Left hindlimb (tissue), 1 donor: ENCODE measurements around the gene CPLANE2.
"Not testable (repeated sequence)": the region's sequence is repeated elsewhere in the genome, so short reads cannot be mapped to it uniquely, and the experiment has no call there.

Experiments
- DNase-seq: peaks from one replicate; pipeline ENCODE4 v3.0.0-alpha.2; 2018

CPLANE2 gene, protein sequence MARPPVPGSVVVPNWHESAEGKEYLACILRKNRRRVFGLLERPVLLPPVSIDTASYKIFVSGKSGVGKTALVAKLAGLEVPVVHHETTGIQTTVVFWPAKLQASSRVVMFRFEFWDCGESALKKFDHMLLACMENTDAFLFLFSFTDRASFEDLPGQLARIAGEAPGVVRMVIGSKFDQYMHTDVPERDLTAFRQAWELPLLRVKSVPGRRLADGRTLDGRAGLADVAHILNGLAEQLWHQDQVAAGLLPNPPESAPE

GRCh38 chr1:16236511-16237342 is at the start of gene CPLANE2:
Gene CPLANE2 (minus strand): TSS chr1:16237183. CDS start chr1:16236742, 441 bp downstream.
- DNase-seq: peak; percentile 95

DNA sequence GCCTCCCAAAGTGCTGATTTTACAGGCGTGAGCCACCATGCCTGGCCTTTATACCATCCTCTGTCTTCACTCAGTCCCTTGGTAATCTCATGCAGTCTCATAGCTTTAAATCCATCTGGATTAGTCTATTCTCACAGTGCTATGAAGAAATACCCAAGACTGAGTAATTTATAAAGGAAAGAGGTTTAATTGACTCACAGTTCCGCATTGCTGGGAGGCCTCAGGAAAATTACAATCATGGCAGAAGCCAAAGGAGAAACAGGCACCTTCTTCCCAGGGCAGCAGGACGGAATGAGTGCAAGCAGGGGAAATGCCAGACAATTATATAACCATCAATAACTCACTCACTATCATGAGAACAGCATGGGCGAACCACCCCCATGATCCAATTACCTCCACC is 49.1 kb upstream of the CPLANE2 start:
- no peak for DNase-seq

DNA sequence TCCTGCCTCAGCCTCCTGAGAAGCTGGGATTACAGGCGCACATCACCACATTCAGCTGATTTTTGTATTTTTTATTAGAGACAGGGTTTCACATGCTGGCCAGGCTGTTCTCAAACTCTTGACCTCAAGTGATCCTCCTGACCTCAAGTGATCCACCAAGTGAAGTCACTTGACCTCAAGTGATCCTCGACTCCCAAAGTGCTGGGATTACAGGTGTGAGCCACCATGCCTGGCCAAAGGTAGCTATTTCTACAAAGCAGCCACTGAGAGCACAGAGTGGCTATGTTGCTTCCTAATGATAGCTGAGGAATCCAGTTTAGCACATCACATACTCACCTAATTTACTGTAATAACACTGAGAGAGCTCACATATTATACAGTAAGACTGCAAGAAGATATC is 44.8 kb upstream of the CPLANE2 start:
- DNase-seq: no peak

DNA sequence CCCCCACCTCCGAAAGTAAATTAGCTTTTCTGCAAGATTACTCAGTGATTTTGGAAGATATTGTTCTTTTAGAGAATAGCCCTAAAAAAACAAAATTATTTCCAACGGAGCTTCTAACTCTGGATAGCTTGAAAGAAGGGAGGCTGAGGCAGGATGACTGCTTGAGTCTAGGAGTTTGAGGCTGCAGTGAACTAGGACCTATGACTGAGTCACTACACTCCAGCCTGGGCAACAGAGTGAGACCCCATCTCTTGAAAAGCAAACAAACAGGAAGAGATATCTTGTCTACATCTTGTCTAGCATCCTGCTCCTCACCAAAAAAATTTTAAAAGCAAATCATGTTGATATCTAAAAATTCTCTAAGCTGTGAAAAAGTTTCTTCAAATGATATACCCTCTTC is 42.2 kb upstream of the CPLANE2 start:
- DNase-seq: no peak

- DNase-seq: no peak
Measured at GRCh38 chr1:16276302-16277030, 39.5 kb upstream of the CPLANE2 start.

DNA sequence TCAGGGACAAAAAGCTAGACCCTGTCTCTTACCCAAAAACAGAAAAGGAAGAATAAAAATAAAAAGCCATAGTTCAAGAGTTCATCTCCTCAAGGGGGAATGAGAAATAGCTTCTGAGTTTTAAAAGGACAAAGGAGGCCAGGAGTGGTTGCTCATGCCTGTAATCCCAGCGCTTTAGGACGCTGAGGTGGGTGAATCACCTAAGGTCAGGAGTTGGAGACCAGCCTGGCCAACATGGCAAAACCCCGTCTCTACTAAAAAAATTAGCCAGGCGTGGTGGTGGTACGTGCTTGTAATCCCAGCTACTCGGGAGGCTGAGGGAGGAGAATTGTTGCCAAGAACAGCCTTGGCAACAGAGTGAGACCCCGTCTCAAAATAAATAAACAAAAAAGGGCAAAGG is 38.6 kb upstream of the CPLANE2 start:
- no peak for DNase-seq

DNA sequence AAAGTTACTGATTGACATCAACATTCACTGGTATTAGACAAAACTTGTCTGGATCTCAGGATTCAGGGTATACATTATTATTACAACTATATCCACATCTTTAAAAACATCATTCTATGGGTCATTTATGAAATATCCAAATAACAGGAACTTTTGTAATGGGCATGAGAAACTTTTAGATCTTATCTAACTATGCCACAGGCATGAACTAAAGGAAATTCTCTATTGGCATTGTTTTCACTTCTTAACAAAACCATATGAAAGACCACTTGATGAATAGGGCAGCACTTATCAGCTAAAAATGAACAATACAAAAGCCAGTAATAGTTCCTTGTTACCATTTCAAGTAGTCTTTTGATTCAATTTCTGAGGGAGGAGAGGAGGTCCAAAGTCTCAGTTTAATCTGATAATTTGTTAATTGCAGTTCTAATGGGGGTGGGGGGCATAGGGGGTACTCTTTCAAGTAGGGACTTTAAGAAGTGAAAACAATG is 30.8 kb upstream of the CPLANE2 start:
- no peak for DNase-seq

DNA sequence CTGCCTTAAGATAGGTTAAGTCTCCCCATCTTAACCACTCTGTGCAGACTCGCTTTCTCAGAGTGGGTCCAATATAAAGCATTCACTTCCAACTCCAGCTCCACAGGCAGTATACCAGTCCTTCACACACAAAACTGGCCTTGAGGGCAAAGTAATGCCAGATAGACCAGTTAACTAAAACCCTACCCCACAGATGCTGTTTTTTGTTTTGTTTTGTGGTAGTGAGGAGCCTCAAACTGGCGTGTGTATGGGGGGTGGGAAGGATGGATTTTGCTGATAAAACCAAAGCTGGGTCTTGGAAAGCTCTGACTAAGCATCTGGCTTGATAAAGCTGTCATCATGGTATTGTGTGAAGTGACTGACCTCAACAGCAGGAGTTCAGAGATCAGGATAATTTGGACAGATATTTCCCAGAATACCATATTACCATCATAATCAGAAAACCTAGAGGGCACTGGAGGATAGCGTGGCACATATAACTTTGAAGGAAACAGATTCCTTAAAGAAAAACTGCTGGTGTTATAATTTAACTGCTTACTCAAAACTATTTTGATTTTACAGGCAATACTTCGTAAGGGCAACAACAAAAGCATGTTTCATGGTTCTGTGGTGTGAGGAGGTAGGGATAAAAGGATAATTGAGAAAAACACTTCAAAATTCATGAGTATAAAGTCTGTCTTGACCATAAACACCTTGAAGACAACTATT is 29.6 kb upstream of the CPLANE2 start:
- DNase-seq: no peak

GRCh38 chr1:16262067-16262466 is 25.1 kb upstream of the CPLANE2 start:
- DNase-seq: no peak

DNA sequence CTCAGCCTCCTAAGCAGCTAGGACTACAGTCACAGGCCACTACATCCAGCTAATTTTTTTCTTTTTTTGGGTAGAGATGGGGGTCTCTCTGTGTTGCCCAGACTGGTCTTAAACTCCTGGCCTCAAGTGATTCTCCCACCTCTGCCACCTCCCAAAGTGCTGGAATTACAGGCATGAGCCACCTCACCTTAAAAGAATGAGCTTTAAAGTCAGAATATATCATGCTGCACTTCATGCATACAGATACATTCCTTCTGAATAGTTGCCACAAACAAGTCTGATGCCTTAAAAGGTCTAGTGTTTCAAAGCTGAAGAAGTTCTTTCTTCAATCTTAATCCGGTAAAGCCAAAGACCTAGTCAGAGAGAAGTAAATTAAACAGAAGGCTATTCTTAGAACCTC is 23.8 kb upstream of the CPLANE2 start:
- no peak for DNase-seq

- DNase-seq: no peak
Measured at GRCh38 chr1:16258591-16259135, 21.7 kb upstream of the CPLANE2 start.

GRCh38 chr1:16257968-16258367 is 21.0 kb upstream of the CPLANE2 start:
- no peak for DNase-seq

- DNase-seq: not testable (repeated sequence)
Measured at GRCh38 chr1:16257556-16257955, 20.6 kb upstream of the CPLANE2 start.

DNA sequence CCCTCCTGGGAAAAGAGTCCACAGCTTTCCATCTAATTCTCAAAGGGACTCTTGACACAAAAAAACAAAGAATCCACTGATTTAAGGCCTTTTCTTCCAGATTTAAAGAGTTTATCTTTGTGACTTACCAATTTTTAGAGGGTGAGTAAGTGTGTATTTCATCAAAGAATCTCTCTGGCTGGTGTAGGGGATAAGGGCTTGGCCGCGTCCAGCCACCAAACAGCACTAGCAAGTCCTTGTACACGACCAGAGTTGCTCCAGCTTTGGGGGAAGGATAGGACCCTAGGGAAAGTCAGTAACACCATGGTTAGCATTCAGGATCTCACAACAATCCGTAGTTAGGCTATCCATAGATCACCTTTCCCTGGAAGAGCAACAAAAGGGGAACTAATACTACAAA is 19.5 kb upstream of the CPLANE2 start:
- DNase-seq: no peak

GRCh38 chr1:16254263-16254928 is 17.4 kb upstream of the CPLANE2 start:
- no peak for DNase-seq

DNA sequence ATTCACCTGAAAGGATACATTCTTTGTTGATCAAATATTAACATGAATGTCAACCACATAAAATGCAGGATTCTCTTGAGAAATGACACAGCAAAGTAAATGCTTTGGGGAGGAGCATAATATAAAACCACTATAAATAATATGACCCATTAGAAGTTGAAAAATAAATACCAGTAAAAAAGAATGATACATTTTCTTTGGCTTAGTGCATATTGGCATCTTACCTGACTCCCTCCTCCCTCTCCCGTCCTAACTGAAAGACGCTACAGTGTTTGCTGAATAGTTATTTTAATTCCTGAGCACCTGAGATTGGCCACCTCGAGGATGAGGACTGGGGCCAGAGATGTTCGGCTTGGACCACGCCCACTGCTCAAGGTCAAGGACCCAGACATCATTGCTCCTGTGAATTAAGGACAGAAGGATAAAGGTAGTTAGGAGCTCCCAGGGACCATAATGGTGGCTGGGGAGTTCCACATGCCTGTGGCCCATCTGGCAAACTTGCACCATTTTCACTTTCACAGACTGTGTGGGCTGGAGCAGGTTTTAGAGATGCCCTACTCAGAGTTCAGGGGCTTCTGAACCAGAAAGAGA is 16.4 kb upstream of the CPLANE2 start:
- no peak for DNase-seq

- no peak for DNase-seq
Measured at GRCh38 chr1:16252912-16253311, 15.9 kb upstream of the CPLANE2 start.

DNA sequence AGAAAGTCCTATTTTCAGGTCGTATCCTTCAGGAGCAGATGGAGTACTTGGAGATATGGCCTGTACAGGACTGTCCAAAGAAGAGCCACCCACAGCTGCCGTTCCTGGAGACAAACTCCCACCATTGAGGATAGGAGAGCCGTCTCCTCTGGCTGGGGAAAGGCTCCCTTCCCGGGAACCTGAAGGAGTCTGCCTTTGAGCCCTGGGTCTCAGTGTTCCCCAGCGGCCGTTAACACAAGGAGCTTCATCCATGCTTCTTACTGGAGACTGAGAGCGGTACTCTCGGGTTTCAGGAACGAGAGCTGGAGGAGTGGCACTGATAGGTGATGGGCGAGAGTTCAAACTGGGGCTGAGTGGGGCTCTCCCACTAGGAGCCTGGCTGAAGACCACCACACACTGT is 14.4 kb upstream of the CPLANE2 start:
- DNase-seq: no peak

DNA sequence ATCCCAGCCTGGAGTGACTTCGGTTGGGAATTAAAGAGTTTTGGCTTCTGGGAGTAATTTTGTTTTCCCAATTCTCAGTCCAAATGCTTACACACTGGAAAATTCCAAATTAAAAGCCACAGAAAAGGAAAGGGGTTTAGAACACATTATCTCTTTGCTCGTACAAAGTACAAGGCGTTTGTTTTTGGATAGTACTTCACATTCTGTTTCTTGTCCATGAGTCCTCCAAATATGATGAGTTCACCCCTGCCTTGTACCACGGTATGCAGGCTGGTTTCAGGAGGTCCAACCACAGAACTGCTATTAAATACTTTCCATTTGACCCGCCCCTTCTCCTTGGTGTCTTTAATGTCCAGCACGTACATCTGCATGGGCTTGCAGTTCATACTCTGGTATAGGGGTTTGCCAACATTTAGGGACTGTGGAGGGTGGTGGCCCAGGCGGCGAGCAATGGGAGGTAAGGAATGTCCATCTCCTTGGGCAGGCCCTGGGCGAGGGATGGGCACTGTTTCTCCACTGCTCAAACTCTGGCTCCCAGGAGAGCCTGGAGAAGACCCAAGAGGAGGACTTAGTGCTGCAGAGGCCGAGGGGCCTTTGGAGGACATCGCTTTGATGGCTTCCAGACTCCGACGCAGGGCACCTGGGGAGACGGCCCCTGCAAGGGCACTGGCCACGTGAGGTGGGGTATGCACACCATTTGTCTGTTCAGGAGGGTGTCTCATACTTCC is 13.7 kb upstream of the CPLANE2 start:
- no peak for DNase-seq

DNA sequence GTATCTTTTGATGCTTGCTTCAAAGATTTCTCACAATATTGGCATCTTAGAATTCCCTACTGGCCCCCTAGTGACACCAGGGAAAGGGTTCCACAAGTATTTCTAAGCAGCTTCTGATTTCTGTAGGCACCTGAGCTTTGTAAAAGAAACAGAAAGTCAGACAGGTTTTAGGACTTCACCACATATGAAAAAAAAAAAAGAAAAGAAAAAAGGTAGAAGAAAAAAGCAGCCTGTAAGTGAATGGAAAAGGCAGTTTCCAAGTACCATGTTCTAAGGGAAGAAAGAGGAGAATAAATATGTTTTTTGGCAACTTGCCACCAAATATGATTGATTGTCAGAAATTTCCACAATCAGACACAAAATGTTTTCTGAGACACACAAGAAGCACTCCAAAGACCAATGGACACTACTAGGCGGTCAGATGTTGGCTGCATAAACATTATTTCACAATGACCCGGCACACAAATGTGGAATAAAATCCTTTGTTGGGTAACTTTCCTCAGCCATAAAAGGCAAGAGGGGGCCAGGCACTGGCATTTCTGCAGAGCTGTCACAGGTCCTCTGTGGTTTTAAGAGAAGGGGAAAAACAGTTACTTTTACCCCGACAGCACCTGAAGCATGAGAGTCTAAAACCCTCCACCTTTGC is 12.7 kb upstream of the CPLANE2 start:
- no peak for DNase-seq
